GM12892 (cell line): ENCODE measurements around the gene HERC3.

Experiments used
- POLR2A ChIP-seq: IDR thresholded peaks from 2 replicates; pipeline ENCODE4 v1.6.1; 2011; ENCODE audit warnings: low read depth, low read length, control low read depth
- POLR2AphosphoS5 ChIP-seq: IDR thresholded peaks from 2 replicates; pipeline ENCODE4 v1.6.1; 2011; ENCODE audit warnings: low read depth, low read length, control low read depth
- TAF1 ChIP-seq: IDR thresholded peaks from 2 replicates; pipeline ENCODE4 v1.6.1; 2011; ENCODE audit warnings: low read depth, mild to moderate bottlenecking, control low read depth, low read length, borderline replicate concordance

- no peak for TF ChIP-seq POLR2AphosphoS5
- TF ChIP-seq TAF1: no peak
- TF ChIP-seq POLR2A: no peak
These were observed 158.1 kb downstream of the HERC3 start for GRCh38 chr4:88750369-88750768.
